ENCODE results near the gene NDOR1. TPM values are rescaled to one million over a fixed set of nuclear protein-coding genes. Genes with fewer than 3 reads are reported as not detected.
A peak's percentile ranks its signal among the peaks of the same experiment; 100 is the strongest.

NDOR1 gene
- total RNA-seq, 4 donors from 2014 or later: 14.3 to 47.5 (median 22.0) TPM

GRCh38 chr9:137170486-137171148, 34.9 kb upstream of the NDOR1 start:
- peaks cover 93% of the 10 kb centered on the region for H3K27me3 ChIP-seq
- H3K9me3 ChIP-seq: no peaks in the 10 kb centered on the region
- no peaks in the 10 kb centered on the region for H3K36me3 ChIP-seq
- TF ChIP-seq EP300 (IDR thresholded peaks at IDR 0.05; ENCODE audit: low read depth) (no peak), POLR2A (IDR thresholded peaks at IDR 0.05) (no peak), POLR2AphosphoS5 (IDR thresholded peaks at IDR 0.05) (no peak)
- TF ChIP-seq, protein P1, sequence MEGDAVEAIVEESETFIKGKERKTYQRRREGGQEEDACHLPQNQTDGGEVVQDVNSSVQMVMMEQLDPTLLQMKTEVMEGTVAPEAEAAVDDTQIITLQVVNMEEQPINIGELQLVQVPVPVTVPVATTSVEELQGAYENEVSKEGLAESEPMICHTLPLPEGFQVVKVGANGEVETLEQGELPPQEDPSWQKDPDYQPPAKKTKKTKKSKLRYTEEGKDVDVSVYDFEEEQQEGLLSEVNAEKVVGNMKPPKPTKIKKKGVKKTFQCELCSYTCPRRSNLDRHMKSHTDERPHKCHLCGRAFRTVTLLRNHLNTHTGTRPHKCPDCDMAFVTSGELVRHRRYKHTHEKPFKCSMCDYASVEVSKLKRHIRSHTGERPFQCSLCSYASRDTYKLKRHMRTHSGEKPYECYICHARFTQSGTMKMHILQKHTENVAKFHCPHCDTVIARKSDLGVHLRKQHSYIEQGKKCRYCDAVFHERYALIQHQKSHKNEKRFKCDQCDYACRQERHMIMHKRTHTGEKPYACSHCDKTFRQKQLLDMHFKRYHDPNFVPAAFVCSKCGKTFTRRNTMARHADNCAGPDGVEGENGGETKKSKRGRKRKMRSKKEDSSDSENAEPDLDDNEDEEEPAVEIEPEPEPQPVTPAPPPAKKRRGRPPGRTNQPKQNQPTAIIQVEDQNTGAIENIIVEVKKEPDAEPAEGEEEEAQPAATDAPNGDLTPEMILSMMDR (IDR thresholded peaks at IDR 0.05): no peak
- H3K27ac ChIP-seq: peak overlapping the region in 1 of 4 donors; percentile 72
- in situ Hi-C loops (cut with MboI; ENCODE audit: low pct_ligation_motif_present in 1 of 4, low pct_unique_long_range_greater_than_20kb in 1 of 4, low sequenced_read_pairs in 3 of 4): no loop called here
- intact Hi-C loops (cut with DNase I; ENCODE audit: low total_unique reads): no loop called here
- no peak for DNase-seq
- H3K4me3 ChIP-seq: no peak overlapping the region
- 63% methylated on average over 12 of the region's 14 CpGs; no CpG with 5 or more reads in 1 of the 2 donors for WGBS, 2 donors (ENCODE audit: low coverage in 1 of 2)
- peaks cover 10 to 41% (median 34%) of the 10 kb centered on the region in 4 donors for H3K4me1 ChIP-seq

GRCh38 chr9:137171149-137171900, 34.2 kb upstream of the NDOR1 start:
- in situ Hi-C loops (cut with MboI; ENCODE audit: low pct_ligation_motif_present in 1 of 4, low pct_unique_long_range_greater_than_20kb in 1 of 4, low sequenced_read_pairs in 3 of 4): no loop called here
- H3K4me3 ChIP-seq: no peak overlapping the region
- H3K27me3 ChIP-seq: peaks cover 86% of the 10 kb centered on the region
- H3K9me3 ChIP-seq: no peaks in the 10 kb centered on the region
- TF ChIP-seq POLR2AphosphoS5 (IDR thresholded peaks at IDR 0.05): no peak
- TF ChIP-seq, protein P1 (IDR thresholded peaks at IDR 0.05): no peak
- TF ChIP-seq EP300 (IDR thresholded peaks at IDR 0.05; ENCODE audit: low read depth): no peak
- no peak for TF ChIP-seq POLR2A (IDR thresholded peaks at IDR 0.05)
- H3K4me1 ChIP-seq: peaks cover 10 to 41% (median 34%) of the 10 kb centered on the region in 4 donors
- peak overlapping the region in 2 of 4 donors; percentile 3 to 49 for H3K27ac ChIP-seq
- intact Hi-C loops (cut with DNase I; ENCODE audit: low total_unique reads): no loop called here
- no peak for DNase-seq
- H3K36me3 ChIP-seq: no peaks in the 10 kb centered on the region
- 84% methylated on average over 21 of the region's 22 CpGs; no CpG with 5 or more reads in 1 of the 2 donors for WGBS, 2 donors (ENCODE audit: low coverage in 1 of 2)

- in situ Hi-C loops (cut with MboI; ENCODE audit: low pct_ligation_motif_present in 1 of 4, low pct_unique_long_range_greater_than_20kb in 1 of 4, low sequenced_read_pairs in 3 of 4): no loop called here
- TF ChIP-seq POLR2A (IDR thresholded peaks at IDR 0.05) (no peak), POLR2AphosphoS5 (IDR thresholded peaks at IDR 0.05) (peak in 1 of 3 donors; percentile 18), EP300 (IDR thresholded peaks at IDR 0.05; ENCODE audit: low read depth) (no peak)
- TF ChIP-seq, protein P1 (IDR thresholded peaks at IDR 0.05): no peak
- no peak for DNase-seq
- Histone ChIP-seq H3K9me3 (no peaks in the 10 kb centered on the region), H3K4me1 (peaks cover 5 to 35% (median 24%) of the 10 kb centered on the region in 4 donors), H3K27ac (peak overlapping the region; percentile 26 to 49 (median 40)), H3K36me3 (no peaks in the 10 kb centered on the region), H3K27me3 (peaks cover 68% of the 10 kb centered on the region), H3K4me3 (no peak overlapping the region)
- intact Hi-C loops (cut with DNase I; ENCODE audit: low total_unique reads): no loop called here
- WGBS, 2 donors (ENCODE audit: low coverage in 1 of 2): 44% methylated on average over 12 of the region's 21 CpGs; no CpG with 5 or more reads in 1 of the 2 donors
Measured at GRCh38 chr9:137172901-137173795, 32.4 kb upstream of the NDOR1 start.

All from transverse colon (tissue), 4 donors.